Heart right ventricle (tissue), 16 donors: Measurements from ENCODE around the gene PADI4. TPM values are rescaled to one million over a fixed set of nuclear protein-coding genes. Genes with fewer than 3 reads are reported as not detected.

Source experiments
- ATAC-seq, 8 donors: fragments of 200-7000 bp; cut with Tn5 transposase; one replicate each; pipeline ENCODE4 v1.9.1; 2020; ENCODE audit warnings: mild to moderate bottlenecking in 8 of 8, moderate library complexity in 8 of 8, moderate number of reproducible peaks in 1 of 8
- DNase-seq, 2 donors: peaks; one replicate each; pipeline ENCODE4 v3.0.0-alpha.2; 2020
- H3K27ac ChIP-seq, 10 donors: fragments of 200-600 bp; sonication (generic) in 2 of 10; one replicate each; pipeline versions ENCODE4 v1.5.0 to v1.8.0; 2020 to 2022; ENCODE audit warnings: mild to moderate bottlenecking in 3 of 10
- H3K27me3 ChIP-seq, 7 donors: fragments of 200-600 bp; one replicate each; pipeline ENCODE4 v1.8.0; 2021 to 2022; ENCODE audit warnings: mild to moderate bottlenecking in 2 of 7
- H3K36me3 ChIP-seq, 9 donors: fragments of 200-600 bp; sonication (generic) in 1 of 9; one replicate each; pipeline versions ENCODE4 v1.5.0 to v1.8.0; 2020 to 2022; ENCODE audit warnings: mild to moderate bottlenecking in 2 of 9
- H3K4me1 ChIP-seq, 9 donors: fragments of 200-600 bp; sonication (generic) in 1 of 9; one replicate each; pipeline versions ENCODE4 v1.5.0 to v1.8.0; 2020 to 2022; ENCODE audit warnings: mild to moderate bottlenecking in 4 of 9
- H3K4me3 ChIP-seq, 10 donors: fragments of 200-600 bp; sonication (generic) in 2 of 10; one replicate each; pipeline versions ENCODE4 v1.5.0 to v1.8.0; 2020 to 2022; ENCODE audit warnings: mild to moderate bottlenecking in 7 of 10, moderate library complexity in 2 of 10
- H3K9me3 ChIP-seq, 11 donors: fragments of 200-600 bp in 10 of 11; sonication (generic) in 2 of 11; one replicate each; pipeline versions ENCODE4 v1.5.0 to v1.8.0; 2013 to 2022; ENCODE audit warnings: mild to moderate bottlenecking in 2 of 11, control low read depth in 1 of 11, moderate library complexity in 1 of 11
- CTCF ChIP-seq, 9 donors: fragments of 200-600 bp; sonication (generic) in 2 of 9; IDR thresholded peaks; one replicate each; pipeline versions ENCODE4 v1.5.0 to v1.8.0; 2021 to 2022; ENCODE audit warnings: antibody characterized with exemption in 9 of 9, mild to moderate bottlenecking in 5 of 9, moderate library complexity in 1 of 9
- WGBS, 2 donors: extraction: QIAGEN DNeasy Blood & Tissue Kit; methylation state at CpG; one replicate each; pipeline ENCODE4 v1.1.7; 2013; ENCODE audit warnings: inconsistent platforms in 1 of 2; 5-methylcytosine and 5-hydroxymethylcytosine counted together
- intact Hi-C, 10 donors: fragments of 100-400 bp; cut with DNase I; formaldehyde crosslinking; loops; one replicate each; pipeline versions ENCODE4 v1.11.1 to v1.14.2; 2022
- polyA plus RNA-seq, 2 donors: library from polyadenylated mRNA; stranded (reverse); fragments of 200-250 nt; gene quantifications; one replicate each; pipeline ENCODE4 v1.2.3, GENCODE V29; 2013
- total RNA-seq, 10 donors: library from RNA; stranded (reverse); fragmentation: NEBNext Ultra II Directional in 3 of 10; extraction: Animal tissue kit (Norgen Biotek cat#: 25700) in 3 of 10; gene quantifications; one replicate each; pipeline versions ENCODE4 v1.2.1 to v1.2.4, GENCODE V29; 2021 to 2023
- donor health status: Arrhythmogenic right ventricular cardiomyopathy.
- donor health status: ischemic (EF 13 %, LVEDD 7.1; RV severe dilation, severe dysfunction).
- donor health status: healthy with polysubstance abuse.
- donor health status: DM: no; HTN: yes; CAD: no.
- donor health status: DM: no; HTN: no; CAD: no.
- donor health status: ischemic (EF 25% LVEDD 6.9; RV normal size, moderate dysfunction).
- donor health status: ischemic (EF 25% LVEDD 5.7; RV mildly dilated, moderate dysfunction).
- donor health status: healthy.
- donor health status: DM: yes; HTN: yes; CAD: no.
- donor health status: Ischemic cardiomyopathy.
- donor health status: ischemic (EF 35%, LVEDD 5.7; RV mildly dilated, moderate dysfunction).
- donor health status: nonischemic (EF 11% LVEDD 7.7; RV severe dilation, severe dysfunction).
- donor health status: DM: yes; HTN: yes; CAD: no.
- donor health status: PGD.
- donor health status: ischemic (EF 29% LVEDD 5.4; RV normal size, mild dysfunction).
- donor health status: nonischemic (EF 23%, LVEDD 6.1; RV moderate dilation, normal function).

PADI4 gene
- total and polyA plus RNA-seq, 12 donors: 0.06 to 3.0 (median 0.61) TPM; not detected in 2

- no peak for ATAC-seq
- H3K4me3 ChIP-seq: no peak overlapping the region
- no peak for TF ChIP-seq CTCF (IDR thresholded peaks at IDR 0.05)
- intact Hi-C loops: no loop called here
- no peaks in the 10 kb centered on the region for H3K9me3 ChIP-seq
- DNase-seq: no peak
- H3K4me1 ChIP-seq: no peaks in the 10 kb centered on the region
- 82 to 86% methylated on average over 9 of the region's 9 CpGs for WGBS, 2 donors
- no peak overlapping the region for H3K27ac ChIP-seq
- H3K36me3 ChIP-seq: no peaks in the 10 kb centered on the region
- peaks cover 0 to 75% (median 62%) of the 10 kb centered on the region in 7 donors for H3K27me3 ChIP-seq
Measured at GRCh38 chr1:17313530-17314309, 5.7 kb downstream of the PADI4 start.

GRCh38 chr1:17314491-17314971 is 6.5 kb downstream of the PADI4 start:
- ATAC-seq (no peak), DNase-seq (no peak)
- H3K27ac ChIP-seq: no peak overlapping the region
- no peak for TF ChIP-seq CTCF (IDR thresholded peaks at IDR 0.05)
- peaks cover 0 to 3% (median 0%) of the 10 kb centered on the region in 11 donors for H3K9me3 ChIP-seq
- intact Hi-C loops: no loop called here
- peaks cover 0 to 68% (median 54%) of the 10 kb centered on the region in 7 donors for H3K27me3 ChIP-seq
- no peaks in the 10 kb centered on the region for H3K36me3 ChIP-seq
- H3K4me3 ChIP-seq: no peak overlapping the region
- no peaks in the 10 kb centered on the region for H3K4me1 ChIP-seq
- 41 to 45% methylated on average over 9 of the region's 9 CpGs for WGBS, 2 donors

- Histone ChIP-seq H3K4me1 (no peaks in the 10 kb centered on the region), H3K27me3 (peaks cover 0 to 57% (median 44%) of the 10 kb centered on the region in 7 donors), H3K27ac (no peak overlapping the region), H3K4me3 (no peak overlapping the region), H3K36me3 (no peaks in the 10 kb centered on the region), H3K9me3 (peaks cover 0 to 12% (median 0%) of the 10 kb centered on the region in 11 donors)
- no peak for ATAC-seq
- TF ChIP-seq CTCF (IDR thresholded peaks at IDR 0.05): no peak
- no peak for DNase-seq
- intact Hi-C loops: no loop called here
- WGBS, 2 donors: 35 to 37% methylated on average over 7 of the region's 7 CpGs
Measured at GRCh38 chr1:17315542-17316130, 7.6 kb downstream of the PADI4 start.

- Histone ChIP-seq H3K4me3 (no peak overlapping the region), H3K4me1 (no peaks in the 10 kb centered on the region), H3K9me3 (peaks cover 0 to 12% (median 0%) of the 10 kb centered on the region in 11 donors), H3K27ac (no peak overlapping the region), H3K27me3 (peaks cover 0 to 48% (median 38%) of the 10 kb centered on the region in 7 donors), H3K36me3 (no peaks in the 10 kb centered on the region)
- intact Hi-C loops: no loop called here
- no peak for ATAC-seq
- no peak for DNase-seq
- TF ChIP-seq CTCF (IDR thresholded peaks at IDR 0.05): no peak
- 81 to 83% methylated on average over 9 of the region's 9 CpGs for WGBS, 2 donors
Measured at GRCh38 chr1:17316704-17317103, 8.7 kb downstream of the PADI4 start.
